GM12865 (cell line): Measurements from ENCODE around the gene LHX4.

Experiments used
- DNase-seq: peaks from one replicate; pipeline ENCODE4 v3.0.0; 2010; ENCODE audit warnings: low read depth
- H3K4me3 ChIP-seq: 2 replicates; pipeline ENCODE4 v1.5.1; 2011; ENCODE audit warnings: mild to moderate bottlenecking, low read depth, low read length, control low read depth
- TF ChIP-seq, protein P1 (sequence below): IDR thresholded peaks from 2 replicates; pipeline ENCODE4 v1.5.1; 2011; ENCODE audit warnings: low read length, control low read depth, low read depth, inconsistent platforms; ENCODE audit not compliant: insufficient read depth; ENCODE audit errors: missing control alignments

Gene LHX4

DNA sequence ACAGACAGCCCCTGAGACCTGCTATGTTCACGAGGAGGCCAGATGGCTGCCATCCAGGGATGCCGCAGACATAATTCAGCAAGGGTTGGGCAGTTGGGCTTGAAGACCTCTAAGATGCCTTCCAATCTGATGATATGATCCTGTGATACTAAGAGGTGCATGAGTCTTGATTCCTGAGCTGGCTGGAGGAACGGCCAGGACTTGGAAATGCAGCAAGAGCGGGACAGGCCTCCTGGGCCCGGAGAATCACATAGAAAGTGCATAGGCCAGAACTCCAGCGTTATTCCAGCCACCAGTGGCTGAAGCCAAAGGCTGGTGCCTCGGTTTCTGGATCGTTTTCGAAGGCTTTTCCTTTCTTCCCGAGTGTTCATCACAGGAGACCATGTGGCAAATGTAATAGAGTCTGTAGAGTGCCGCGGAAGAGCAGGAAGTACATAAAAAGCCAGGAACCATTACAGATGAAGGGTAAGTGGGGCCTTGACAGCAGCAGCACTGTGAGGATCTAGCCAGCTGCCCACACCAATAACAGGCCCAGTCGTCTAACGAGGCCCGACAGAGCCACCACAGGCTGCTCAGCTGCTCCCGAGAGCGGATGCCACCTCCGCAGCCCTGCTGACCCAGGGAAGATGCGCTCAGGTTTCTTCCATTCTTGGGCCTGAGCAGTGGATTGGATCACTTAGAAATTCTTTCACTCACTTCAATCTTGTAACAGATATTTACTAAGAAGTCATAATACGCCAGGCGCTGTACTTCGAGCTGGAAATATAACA lies 14.0 kb upstream of the LHX4 start:
- TF ChIP-seq, protein P1, sequence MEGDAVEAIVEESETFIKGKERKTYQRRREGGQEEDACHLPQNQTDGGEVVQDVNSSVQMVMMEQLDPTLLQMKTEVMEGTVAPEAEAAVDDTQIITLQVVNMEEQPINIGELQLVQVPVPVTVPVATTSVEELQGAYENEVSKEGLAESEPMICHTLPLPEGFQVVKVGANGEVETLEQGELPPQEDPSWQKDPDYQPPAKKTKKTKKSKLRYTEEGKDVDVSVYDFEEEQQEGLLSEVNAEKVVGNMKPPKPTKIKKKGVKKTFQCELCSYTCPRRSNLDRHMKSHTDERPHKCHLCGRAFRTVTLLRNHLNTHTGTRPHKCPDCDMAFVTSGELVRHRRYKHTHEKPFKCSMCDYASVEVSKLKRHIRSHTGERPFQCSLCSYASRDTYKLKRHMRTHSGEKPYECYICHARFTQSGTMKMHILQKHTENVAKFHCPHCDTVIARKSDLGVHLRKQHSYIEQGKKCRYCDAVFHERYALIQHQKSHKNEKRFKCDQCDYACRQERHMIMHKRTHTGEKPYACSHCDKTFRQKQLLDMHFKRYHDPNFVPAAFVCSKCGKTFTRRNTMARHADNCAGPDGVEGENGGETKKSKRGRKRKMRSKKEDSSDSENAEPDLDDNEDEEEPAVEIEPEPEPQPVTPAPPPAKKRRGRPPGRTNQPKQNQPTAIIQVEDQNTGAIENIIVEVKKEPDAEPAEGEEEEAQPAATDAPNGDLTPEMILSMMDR = no peak
- no peak overlapping the region for H3K4me3 ChIP-seq
- no peak for DNase-seq

DNA sequence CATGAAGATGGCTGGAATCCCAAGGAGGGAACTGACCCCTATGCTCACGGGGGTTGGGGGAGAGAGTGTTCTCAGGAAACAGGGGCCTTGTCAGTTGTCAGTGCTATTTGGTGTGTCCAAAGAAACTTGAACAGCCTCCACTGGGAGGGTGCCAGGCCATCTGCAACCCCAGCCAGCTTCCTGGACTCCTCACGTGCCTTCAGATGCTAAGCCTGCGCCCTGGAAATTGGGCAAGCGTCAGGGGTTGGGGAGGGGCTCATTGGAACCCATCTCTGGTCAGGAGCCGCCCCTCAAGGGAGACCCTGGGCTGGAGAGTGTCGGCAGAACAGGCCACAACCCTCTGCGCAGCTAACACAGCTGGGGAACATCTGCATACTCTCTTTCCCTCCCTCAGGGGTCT lies 13.1 kb upstream of the LHX4 start:
- DNase-seq = no peak
- TF ChIP-seq, protein P1 = no peak
- no peak overlapping the region for H3K4me3 ChIP-seq

GRCh38 chr1:180218806-180219765 lies 11.0 kb upstream of the LHX4 start:
- TF ChIP-seq, protein P1 = no peak
- DNase-seq = no peak
- H3K4me3 ChIP-seq = no peak overlapping the region

DNA sequence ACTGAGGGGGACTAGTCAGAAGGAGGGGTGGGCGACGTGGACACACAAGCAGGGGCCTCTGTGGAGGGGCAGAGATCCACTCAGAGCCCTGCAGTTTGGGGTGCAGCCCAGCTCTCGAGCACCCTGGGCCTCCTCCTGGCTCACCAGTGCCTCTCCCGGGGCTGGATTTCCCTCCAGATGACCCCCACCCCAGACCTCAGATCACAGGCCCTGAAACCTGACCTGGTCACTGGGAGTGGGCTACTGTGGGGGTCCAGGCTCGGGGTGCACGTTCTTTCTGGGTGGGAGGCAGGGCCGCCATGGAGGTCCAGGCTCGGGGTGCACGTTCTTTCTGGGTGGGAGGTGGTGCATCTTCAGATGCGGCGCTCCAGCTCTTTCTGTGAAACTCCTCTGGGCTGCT lies 10.3 kb upstream of the LHX4 start:
- no peak for DNase-seq
- H3K4me3 ChIP-seq = no peak overlapping the region
- TF ChIP-seq, protein P1 = no peak

- no peak overlapping the region for H3K4me3 ChIP-seq
- TF ChIP-seq, protein P1 = no peak
- DNase-seq = no peak
Observed at GRCh38 chr1:180221462-180221861, 8.6 kb upstream of the LHX4 start.

GRCh38 chr1:180224902-180225301 lies 5.2 kb upstream of the LHX4 start:
- DNase-seq = no peak
- TF ChIP-seq, protein P1 = no peak
- no peak overlapping the region for H3K4me3 ChIP-seq
